ENCODE data around the gene PSMA8. TPM values are rescaled to one million over a fixed set of nuclear protein-coding genes. Genes with fewer than 3 reads are reported as not detected.
"Not testable (repeated sequence)": the region's sequence is repeated elsewhere in the genome, so short reads cannot be mapped to it uniquely, and the experiment has no call there.

PSMA8 gene
- total RNA-seq, 1 donor from 2014 or later, result 0.89 TPM

DNA sequence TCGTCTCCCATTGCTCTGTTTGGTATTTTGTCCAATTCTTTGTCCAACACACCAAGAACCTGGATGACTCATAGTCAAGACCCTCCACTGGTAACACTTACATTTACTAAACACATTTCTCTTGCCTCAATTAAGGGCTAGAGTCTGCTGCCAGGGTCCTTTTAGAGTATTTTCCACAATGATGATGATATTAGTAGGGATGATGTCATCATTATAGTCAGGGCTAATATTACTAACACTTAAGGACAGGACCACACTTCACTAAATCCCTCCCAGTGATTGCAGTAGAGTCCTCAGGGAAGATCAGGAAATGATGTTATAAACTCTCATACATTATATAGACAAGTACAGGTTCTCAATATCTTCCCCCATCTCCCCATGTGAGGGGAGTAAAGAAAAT is 29.6 kb upstream of the PSMA8 start:
- no peak for DNase-seq
- no peaks in the 10 kb centered on the region for H3K4me1 Mint-ChIP-seq
- no peaks in the 10 kb centered on the region for H3K27me3 Mint-ChIP-seq
- intact Hi-C loops (cut with micrococcal nuclease), result no loop called here
- ATAC-seq (ENCODE audit: low read depth), result no peak
- no peaks in the 10 kb centered on the region for H3K36me3 Mint-ChIP-seq (ENCODE audit: low read depth)
- CTCF ChIA-PET, result no interaction called here
- no peak overlapping the region for H3K4me3 Mint-ChIP-seq
- H3K9me3 Mint-ChIP-seq, result no peaks in the 10 kb centered on the region
- TF ChIP-seq, protein P1, sequence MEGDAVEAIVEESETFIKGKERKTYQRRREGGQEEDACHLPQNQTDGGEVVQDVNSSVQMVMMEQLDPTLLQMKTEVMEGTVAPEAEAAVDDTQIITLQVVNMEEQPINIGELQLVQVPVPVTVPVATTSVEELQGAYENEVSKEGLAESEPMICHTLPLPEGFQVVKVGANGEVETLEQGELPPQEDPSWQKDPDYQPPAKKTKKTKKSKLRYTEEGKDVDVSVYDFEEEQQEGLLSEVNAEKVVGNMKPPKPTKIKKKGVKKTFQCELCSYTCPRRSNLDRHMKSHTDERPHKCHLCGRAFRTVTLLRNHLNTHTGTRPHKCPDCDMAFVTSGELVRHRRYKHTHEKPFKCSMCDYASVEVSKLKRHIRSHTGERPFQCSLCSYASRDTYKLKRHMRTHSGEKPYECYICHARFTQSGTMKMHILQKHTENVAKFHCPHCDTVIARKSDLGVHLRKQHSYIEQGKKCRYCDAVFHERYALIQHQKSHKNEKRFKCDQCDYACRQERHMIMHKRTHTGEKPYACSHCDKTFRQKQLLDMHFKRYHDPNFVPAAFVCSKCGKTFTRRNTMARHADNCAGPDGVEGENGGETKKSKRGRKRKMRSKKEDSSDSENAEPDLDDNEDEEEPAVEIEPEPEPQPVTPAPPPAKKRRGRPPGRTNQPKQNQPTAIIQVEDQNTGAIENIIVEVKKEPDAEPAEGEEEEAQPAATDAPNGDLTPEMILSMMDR (IDR thresholded peaks at IDR 0.05), result no peak
- POLR2A ChIA-PET, result no interaction called here
- H3K27ac Mint-ChIP-seq, result no peak overlapping the region

- Mint-ChIP-seq H3K9me3 (peaks cover 13% of the 10 kb centered on the region), H3K4me3 (no peak overlapping the region), H3K27me3 (peaks cover 9% of the 10 kb centered on the region), H3K36me3 (ENCODE audit: low read depth) (no peaks in the 10 kb centered on the region), H3K27ac (no peak overlapping the region), H3K4me1 (no peaks in the 10 kb centered on the region)
- CTCF ChIA-PET, result no interaction called here
- intact Hi-C loops (cut with micrococcal nuclease), result no loop called here
- DNase-seq, result no peak
- no peak for ATAC-seq (ENCODE audit: low read depth)
- POLR2A ChIA-PET, result interaction anchor here (0.7 kb wide), 1 partner anchor 773 kb away, joined by 4 read pairs; no protein-coding TSS in a partner anchor
- TF ChIP-seq, protein P1 (IDR thresholded peaks at IDR 0.05), result no peak
Observed at GRCh38 chr18:26119246-26119645, 14.4 kb upstream of the PSMA8 start.

- Mint-ChIP-seq H3K9me3 (peaks cover 8% of the 10 kb centered on the region), H3K27ac (no peak overlapping the region), H3K4me3 (no peak overlapping the region), H3K27me3 (peaks cover 9% of the 10 kb centered on the region), H3K36me3 (ENCODE audit: low read depth) (no peaks in the 10 kb centered on the region), H3K4me1 (no peaks in the 10 kb centered on the region)
- DNase-seq (no peak), ATAC-seq (ENCODE audit: low read depth) (no peak)
- intact Hi-C loops (cut with micrococcal nuclease), result loop anchor here (10.0 kb wide), 1 partner anchor 197 kb away; no protein-coding TSS in a partner anchor
- ChIA-PET POLR2A (no interaction called here), CTCF (no interaction called here)
- TF ChIP-seq, protein P1 (IDR thresholded peaks at IDR 0.05), result no peak
Observed at GRCh38 chr18:26121476-26121875, 12.2 kb upstream of the PSMA8 start.

- POLR2A ChIA-PET; H3K36me3 Mint-ChIP-seq (ENCODE audit: low read depth); H3K27ac Mint-ChIP-seq; CTCF ChIA-PET; ATAC-seq (ENCODE audit: low read depth); DNase-seq; H3K4me3 Mint-ChIP-seq; H3K4me1 Mint-ChIP-seq; H3K27me3 Mint-ChIP-seq; H3K9me3 Mint-ChIP-seq: not testable (repeated sequence)
- intact Hi-C loops (cut with micrococcal nuclease), result loop anchor here (2.0 to 10.0 kb wide), 2 partner anchors 15 to 197 kb away; no protein-coding TSS in a partner anchor
Observed at GRCh38 chr18:26121994-26122393, 11.7 kb upstream of the PSMA8 start.

DNA sequence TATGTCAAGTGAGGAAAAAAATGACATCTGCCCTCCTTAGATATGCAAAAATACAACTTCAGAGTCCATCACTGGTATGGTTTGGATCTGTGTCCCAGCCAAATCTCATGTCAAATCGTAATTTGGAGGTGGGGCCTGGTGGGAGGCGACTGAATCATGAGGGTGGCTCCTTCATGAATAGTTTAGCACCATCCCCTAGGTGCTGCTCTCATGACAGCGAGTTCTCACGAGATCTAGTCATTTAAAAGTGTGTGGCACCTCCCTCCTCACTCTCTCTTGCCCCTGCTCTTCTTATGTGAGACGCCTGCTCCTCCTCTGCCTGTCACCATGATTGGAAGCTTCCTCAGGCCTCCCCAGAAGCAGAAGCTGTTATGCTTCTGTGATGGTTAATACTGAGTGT is 5.9 kb upstream of the PSMA8 start:
- Mint-ChIP-seq H3K27me3 (no peaks in the 10 kb centered on the region), H3K36me3 (ENCODE audit: low read depth) (no peaks in the 10 kb centered on the region), H3K27ac (no peak overlapping the region), H3K4me1 (no peaks in the 10 kb centered on the region), H3K9me3 (peaks cover 8% of the 10 kb centered on the region), H3K4me3 (no peak overlapping the region)
- ChIA-PET CTCF (no interaction called here), POLR2A (no interaction called here)
- ATAC-seq (ENCODE audit: low read depth) (no peak), DNase-seq (no peak)
- TF ChIP-seq, protein P1 (IDR thresholded peaks at IDR 0.05), result no peak
- intact Hi-C loops (cut with micrococcal nuclease), result loop anchor here (2.0 to 10.0 kb wide), 2 partner anchors 37 to 203 kb away; partner anchors contain the start of gene SS18

DNA sequence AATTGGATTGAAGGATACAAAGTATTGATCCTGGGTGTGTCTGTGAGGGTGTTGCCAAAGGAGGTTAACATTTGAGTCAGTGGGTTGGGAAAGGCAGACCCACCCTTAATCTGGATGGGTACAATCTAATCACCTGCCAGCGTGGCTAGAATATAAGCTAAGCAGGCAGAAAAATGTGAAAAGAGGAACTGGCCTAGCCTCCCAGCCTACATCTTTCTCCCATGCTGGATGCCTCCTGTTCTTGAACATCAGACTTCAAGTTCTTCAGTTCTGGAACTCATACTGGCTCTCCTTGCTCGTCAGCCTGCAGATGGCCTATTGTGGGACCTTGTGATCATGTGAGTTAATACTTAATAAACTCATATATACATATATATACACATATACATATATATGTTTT is 5.5 kb upstream of the PSMA8 start:
- H3K9me3 Mint-ChIP-seq; DNase-seq; H3K36me3 Mint-ChIP-seq (ENCODE audit: low read depth); ATAC-seq (ENCODE audit: low read depth); CTCF ChIA-PET; H3K27me3 Mint-ChIP-seq; H3K27ac Mint-ChIP-seq; H3K4me1 Mint-ChIP-seq; POLR2A ChIA-PET; H3K4me3 Mint-ChIP-seq: not testable (repeated sequence)
- intact Hi-C loops (cut with micrococcal nuclease), result loop anchor here (10.0 kb wide), 1 partner anchor 203 kb away; no protein-coding TSS in a partner anchor

Measured in activated B cell treated with CpG ODN at 0.5 μM for 24 hours (primary cell).